RWPE2 (cell line): ENCODE results near the gene ZMIZ1.
A peak's percentile ranks its signal among the peaks of the same experiment; 100 is the strongest.

Experiments used
- ATAC-seq: fragments of 200-7000 bp; cut with Tn5 transposase; 3 replicates; pipeline ENCODE4 v1.9.1; 2021; ENCODE audit warnings: low read depth
- DNase-seq: peaks from one replicate; pipeline ENCODE4 v3.0.0-alpha.2; 2020; ENCODE audit warnings: low spot score
- H3K27ac ChIP-seq: fragments of 450-650 bp; 2 replicates; pipeline ENCODE4 v1.5.1; 2017; ENCODE audit warnings: mild to moderate bottlenecking; ENCODE audit not compliant: poor library complexity, severe bottlenecking
- H3K27me3 ChIP-seq: fragments of 250-450 bp; sonication (Bioruptor Pico); 2 replicates; pipeline ENCODE4 v1.5.1; 2021; ENCODE audit warnings: mild to moderate bottlenecking, moderate library complexity; ENCODE audit not compliant: insufficient read depth, poor library complexity, severe bottlenecking
- H3K36me3 ChIP-seq: fragments of 250-450 bp; sonication (Bioruptor Pico); 2 replicates; pipeline ENCODE4 v1.5.1; 2020; ENCODE audit warnings: low read depth, mild to moderate bottlenecking, moderate library complexity
- H3K4me1 ChIP-seq: fragments of 250-450 bp; sonication (Bioruptor Pico); 2 replicates; pipeline ENCODE4 v1.5.1; 2021; ENCODE audit warnings: mild to moderate bottlenecking, moderate library complexity; ENCODE audit not compliant: insufficient read depth, poor library complexity, severe bottlenecking
- H3K4me3 ChIP-seq: fragments of 250-450 bp; sonication (Bioruptor Pico); 2 replicates; pipeline ENCODE4 v1.5.1; 2021; ENCODE audit warnings: mild to moderate bottlenecking, moderate library complexity; ENCODE audit not compliant: severe bottlenecking
- H3K9me3 ChIP-seq: fragments of 250-450 bp; sonication (Bioruptor Pico); 2 replicates; pipeline ENCODE4 v1.5.1; 2021; ENCODE audit warnings: mild to moderate bottlenecking, moderate library complexity; ENCODE audit not compliant: severe bottlenecking
- CTCF ChIP-seq: fragments of 450-650 bp; IDR thresholded peaks from one replicate; pipeline ENCODE4 v1.5.1; 2017; ENCODE audit warnings: mild to moderate bottlenecking, moderate library complexity; ENCODE audit not compliant: poor library complexity, severe bottlenecking

Gene ZMIZ1

GRCh38 chr10:79333513-79333912 is 264.7 kb downstream of the ZMIZ1 start:
- peak; percentile 70 for ATAC-seq
- H3K27me3 ChIP-seq = no peaks in the 10 kb centered on the region
- no peak overlapping the region for H3K4me3 ChIP-seq
- peaks cover 2% of the 10 kb centered on the region for H3K9me3 ChIP-seq
- H3K4me1 ChIP-seq = peaks cover 29% of the 10 kb centered on the region
- peak overlapping the region; percentile 62 for H3K27ac ChIP-seq
- DNase-seq = no peak
- TF ChIP-seq CTCF = no peak
- no peaks in the 10 kb centered on the region for H3K36me3 ChIP-seq

- Histone ChIP-seq H3K4me3 (no peak overlapping the region), H3K27me3 (no peaks in the 10 kb centered on the region), H3K27ac (peak overlapping the region; percentile 62), H3K4me1 (peaks cover 19% of the 10 kb centered on the region), H3K36me3 (no peaks in the 10 kb centered on the region), H3K9me3 (peaks cover 2% of the 10 kb centered on the region)
- no peak for ATAC-seq
- TF ChIP-seq CTCF = no peak
- no peak for DNase-seq
These were observed 265.8 kb downstream of the ZMIZ1 start for GRCh38 chr10:79334573-79334972.

- ATAC-seq (no peak), DNase-seq (no peak)
- no peak for TF ChIP-seq CTCF
- peaks cover 18% of the 10 kb centered on the region for H3K4me1 ChIP-seq
- H3K27ac ChIP-seq = no peak overlapping the region
- no peaks in the 10 kb centered on the region for H3K36me3 ChIP-seq
- no peaks in the 10 kb centered on the region for H3K27me3 ChIP-seq
- H3K9me3 ChIP-seq = peaks cover 2% of the 10 kb centered on the region
- H3K4me3 ChIP-seq = no peak overlapping the region
These were observed 266.3 kb downstream of the ZMIZ1 start for GRCh38 chr10:79335094-79335469.

- Histone ChIP-seq H3K27me3 (no peaks in the 10 kb centered on the region), H3K4me1 (peaks cover 18% of the 10 kb centered on the region), H3K36me3 (no peaks in the 10 kb centered on the region), H3K27ac (no peak overlapping the region), H3K4me3 (no peak overlapping the region), H3K9me3 (peaks cover 2% of the 10 kb centered on the region)
- no peak for DNase-seq
- no peak for TF ChIP-seq CTCF
- no peak for ATAC-seq
These were observed 266.9 kb downstream of the ZMIZ1 start for GRCh38 chr10:79335470-79336235.

GRCh38 chr10:79336276-79336675 is 267.5 kb downstream of the ZMIZ1 start:
- TF ChIP-seq CTCF = no peak
- no peak for DNase-seq
- Histone ChIP-seq H3K27me3 (no peaks in the 10 kb centered on the region), H3K4me1 (peaks cover 18% of the 10 kb centered on the region), H3K9me3 (peaks cover 2% of the 10 kb centered on the region), H3K27ac (no peak overlapping the region), H3K36me3 (no peaks in the 10 kb centered on the region), H3K4me3 (no peak overlapping the region)
- ATAC-seq = no peak
